B cell (primary cell): ENCODE results near the gene ANKRD17. TPM values are rescaled to one million over a fixed set of nuclear protein-coding genes. Genes with fewer than 3 reads are reported as not detected.

Experiments used
- ATAC-seq: fragments of 200-7000 bp; cut with Tn5 transposase; one replicate; pipeline ENCODE4 v1.10.0; 2021; ENCODE audit warnings: low read depth, mild to moderate bottlenecking, moderate number of reproducible peaks, moderate library complexity
- CTCF ChIA-PET: fragments of 350-600 bp; sonication (Branson Sonifier 250); formaldehyde crosslinking; loops from one replicate; lab custom pipeline; 2021; ENCODE audit warnings: antibody characterized with exemption, inconsistent platforms; lab: Charles Lee
- POLR2A ChIA-PET: fragments of 350-600 bp; sonication (Branson Sonifier 250); formaldehyde crosslinking; loops from one replicate; lab custom pipeline; 2021; ENCODE audit warnings: antibody characterized with exemption; lab: Charles Lee
- DNase-seq: peaks from one replicate; pipeline ENCODE4 v3.0.0; 2013
- H2AFZ ChIP-seq: 2 replicates; pipeline ENCODE4 v1.6.1; 2012; ENCODE audit warnings: mild to moderate bottlenecking, low read depth, low read length; ENCODE audit not compliant: insufficient read depth, poor library complexity, severe bottlenecking
- H3K27ac ChIP-seq, 2 donors: 1 replicate in 1 of 2; 2 replicates in 1 of 2; pipeline ENCODE4 v1.5.1; 2012 to 2013; ENCODE audit warnings: low read length in 2 of 2, mild to moderate bottlenecking in 2 of 2, moderate library complexity in 1 of 2
- H3K27me3 ChIP-seq, 4 experiments: fragments of 200-600 bp in 1 of 4; sonication (generic) in 1 of 4; replicated peaks in 1 of 4; 1 replicate in 2 of 4; 2 replicates in 2 of 4; pipeline versions ENCODE4 v1.6.1 to v1.7.0; 2013 to 2016; ENCODE audit warnings: low read length in 3 of 4, mild to moderate bottlenecking in 2 of 4, mixed read lengths in 1 of 4, moderate library complexity in 1 of 4; ENCODE audit not compliant: insufficient read depth in 4 of 4, control insufficient read depth in 3 of 4; ENCODE audit errors: control extremely low read depth in 1 of 4
- H3K36me3 ChIP-seq, 2 experiments: replicated peaks in 1 of 2; 1 replicate in 1 of 2; 2 replicates in 1 of 2; pipeline versions ENCODE4 v1.6.1 to v1.7.1; 2013; ENCODE audit warnings: low read length in 1 of 2; ENCODE audit not compliant: insufficient read depth in 2 of 2, control insufficient read depth in 1 of 2; ENCODE audit errors: control extremely low read depth in 1 of 2, extremely low read depth in 1 of 2
- H3K4me1 ChIP-seq, 2 donors: fragments of 200-600 bp in 1 of 2; sonication (generic) in 1 of 2; 1 replicate in 1 of 2; 2 replicates in 1 of 2; pipeline versions ENCODE4 v1.5.1 to v1.6.1; 2013 to 2017; ENCODE audit warnings: low read length in 2 of 2; ENCODE audit not compliant: control insufficient read depth in 2 of 2, insufficient read depth in 2 of 2
- H3K4me2 ChIP-seq: replicated peaks from 2 replicates; pipeline ENCODE3; 2012; ENCODE audit warnings: mild to moderate bottlenecking, low read depth, low read length; ENCODE audit not compliant: poor library complexity, severe bottlenecking
- H3K4me3 ChIP-seq, 5 experiments: fragments of 200-600 bp in 1 of 5; sonication (generic) in 1 of 5; 1 replicate in 3 of 5; 2 replicates in 2 of 5; pipeline versions ENCODE4 v1.5.1 to v1.7.0; 2011 to 2016; ENCODE audit warnings: low read length in 4 of 5, mild to moderate bottlenecking in 4 of 5, low read depth in 2 of 5, control low read depth in 1 of 5, moderate library complexity in 1 of 5; ENCODE audit not compliant: insufficient read depth in 1 of 5; ENCODE audit errors: control extremely low read depth in 1 of 5, extremely low read depth in 1 of 5
- H3K79me2 ChIP-seq: fragments of 200-600 bp; sonication (generic); one replicate; pipeline ENCODE4 v1.6.0; 2016; ENCODE audit warnings: low read length; ENCODE audit not compliant: control insufficient read depth, insufficient read depth
- H3K9ac ChIP-seq: fragments of 200-600 bp; sonication (generic); 2 replicates; pipeline ENCODE4 v1.6.1; 2017; ENCODE audit warnings: mild to moderate bottlenecking, low read length, moderate library complexity
- H3K9me3 ChIP-seq, 3 donors: one replicate each; pipeline versions ENCODE4 v1.6.1 to v1.7.1; 2013; ENCODE audit warnings: low read length in 2 of 3; ENCODE audit not compliant: control insufficient read depth in 2 of 3, insufficient read depth in 1 of 3; ENCODE audit errors: control extremely low read depth in 1 of 3
- H4K20me1 ChIP-seq: 2 replicates; pipeline ENCODE4 v1.6.0; 2012; ENCODE audit warnings: mild to moderate bottlenecking, low read length; ENCODE audit not compliant: insufficient read depth, control insufficient read depth, poor library complexity, severe bottlenecking
- H3K27ac Mint-ChIP-seq: one replicate; pipeline ENCODE4 v1.8.0; 2021; ENCODE audit warnings: mixed read lengths
- H3K27me3 Mint-ChIP-seq: one replicate; pipeline ENCODE4 v1.8.0; 2021; ENCODE audit warnings: mixed read lengths
- H3K4me1 Mint-ChIP-seq: one replicate; pipeline ENCODE4 v1.8.0; 2021; ENCODE audit warnings: mixed read lengths
- H3K4me3 Mint-ChIP-seq: one replicate; pipeline ENCODE4 v1.8.0; 2021; ENCODE audit warnings: mixed read lengths
- H3K9me3 Mint-ChIP-seq: one replicate; pipeline ENCODE4 v1.8.0; 2022; ENCODE audit warnings: mixed read lengths; ENCODE audit not compliant: insufficient read depth
- EZH2 ChIP-seq: IDR thresholded peaks from 2 replicates; pipeline ENCODE4 v1.6.1; 2012; ENCODE audit warnings: borderline replicate concordance, low read depth, mild to moderate bottlenecking, moderate library complexity, low read length; ENCODE audit not compliant: insufficient read depth, poor library complexity, severe bottlenecking
- WGBS: methylation state at CpG from one replicate; pipeline ENCODE4 v1.1.5; 2013; ENCODE audit warnings: missing lambda C conversion rate; ENCODE audit not compliant: insufficient coverage; 5-methylcytosine and 5-hydroxymethylcytosine counted together
- intact Hi-C: fragments of 100-400 bp; cut with micrococcal nuclease; formaldehyde crosslinking; loops from one replicate; pipeline ENCODE4 v1.10.0; 2022
- polyA plus RNA-seq: library from polyadenylated mRNA; depleted of rRNA; stranded (reverse); fragments of >200 nt; gene quantifications from 2 replicates; pipeline ENCODE4 v1.2.3, GENCODE V29; 2012
- total RNA-seq, 2 donors: library from RNA; stranded (reverse); fragments of 120-200 nt in 1 of 2; gene quantifications; 1 replicate in 1 of 2; 2 replicates in 1 of 2; pipeline versions ENCODE4 v1.2.3 to v1.2.4, GENCODE V29; 2013 to 2022
- TF ChIP-seq, protein P1 (sequence below): fragments of 200-600 bp; IDR thresholded peaks from one replicate; pipeline ENCODE4 v1.8.0; 2022; ENCODE audit warnings: antibody characterized with exemption, mild to moderate bottlenecking

Gene ANKRD17
- total and polyA plus RNA-seq, 2 donors (not counting 1 experiment from before 2014, with no cell fraction given): 15.8 to 69.4 TPM

DNA sequence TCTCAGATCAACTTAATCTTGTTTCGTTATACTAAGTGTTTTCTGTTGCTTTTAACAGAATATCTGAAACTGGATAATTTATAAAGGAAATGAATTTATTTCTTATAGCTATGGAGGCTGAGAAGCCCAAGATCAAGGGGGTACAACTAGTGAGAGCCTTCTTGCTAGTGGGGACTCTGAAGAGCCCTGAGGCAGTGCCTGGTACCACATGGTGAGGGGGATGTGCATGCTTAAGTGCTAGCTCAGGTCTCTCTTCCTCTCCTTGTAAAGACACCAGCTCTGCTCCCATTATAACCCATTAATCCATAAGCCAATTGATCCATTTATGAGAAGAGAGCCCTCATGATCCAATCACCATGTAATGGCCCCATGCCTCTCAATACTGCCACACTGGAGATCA lies 207.0 kb downstream of the ANKRD17 start:
- WGBS: no CpG with 5 or more reads among the region's 1 CpG
- TF ChIP-seq, protein P1, sequence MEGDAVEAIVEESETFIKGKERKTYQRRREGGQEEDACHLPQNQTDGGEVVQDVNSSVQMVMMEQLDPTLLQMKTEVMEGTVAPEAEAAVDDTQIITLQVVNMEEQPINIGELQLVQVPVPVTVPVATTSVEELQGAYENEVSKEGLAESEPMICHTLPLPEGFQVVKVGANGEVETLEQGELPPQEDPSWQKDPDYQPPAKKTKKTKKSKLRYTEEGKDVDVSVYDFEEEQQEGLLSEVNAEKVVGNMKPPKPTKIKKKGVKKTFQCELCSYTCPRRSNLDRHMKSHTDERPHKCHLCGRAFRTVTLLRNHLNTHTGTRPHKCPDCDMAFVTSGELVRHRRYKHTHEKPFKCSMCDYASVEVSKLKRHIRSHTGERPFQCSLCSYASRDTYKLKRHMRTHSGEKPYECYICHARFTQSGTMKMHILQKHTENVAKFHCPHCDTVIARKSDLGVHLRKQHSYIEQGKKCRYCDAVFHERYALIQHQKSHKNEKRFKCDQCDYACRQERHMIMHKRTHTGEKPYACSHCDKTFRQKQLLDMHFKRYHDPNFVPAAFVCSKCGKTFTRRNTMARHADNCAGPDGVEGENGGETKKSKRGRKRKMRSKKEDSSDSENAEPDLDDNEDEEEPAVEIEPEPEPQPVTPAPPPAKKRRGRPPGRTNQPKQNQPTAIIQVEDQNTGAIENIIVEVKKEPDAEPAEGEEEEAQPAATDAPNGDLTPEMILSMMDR: no peak
- no peak for TF ChIP-seq EZH2
- peaks cover 2 to 25% of the 10 kb centered on the region in 2 experiments for H3K36me3 ChIP-seq
- no peaks in the 10 kb centered on the region for H3K9me3 Mint-ChIP-seq
- no peaks in the 10 kb centered on the region for H3K27me3 ChIP-seq
- H3K27ac Mint-ChIP-seq: no peak overlapping the region
- no peak overlapping the region for H3K4me3 Mint-ChIP-seq
- DNase-seq (no peak), ATAC-seq (no peak)
- H2AFZ ChIP-seq: no peak overlapping the region
- no peaks in the 10 kb centered on the region for H3K9me3 ChIP-seq
- no peaks in the 10 kb centered on the region for H3K4me1 Mint-ChIP-seq
- intact Hi-C loops: no loop called here
- H3K4me1 ChIP-seq: no peaks in the 10 kb centered on the region
- no peak overlapping the region for H3K27ac ChIP-seq
- no peaks in the 10 kb centered on the region for H4K20me1 ChIP-seq
- H3K27me3 Mint-ChIP-seq: no peaks in the 10 kb centered on the region
- H3K79me2 ChIP-seq: no peaks in the 10 kb centered on the region
- ChIA-PET POLR2A (interaction anchor here (0.7 kb wide), 1 partner anchor 26 kb away, joined by 9 read pairs; no protein-coding TSS in a partner anchor), CTCF (no interaction called here)
- H3K9ac ChIP-seq: no peak overlapping the region
- no peak overlapping the region for H3K4me2 ChIP-seq
- no peak overlapping the region for H3K4me3 ChIP-seq

- POLR2A ChIA-PET: no interaction called here
Observed at GRCh38 chr4:73045879-73046278, 212.7 kb downstream of the ANKRD17 start.

More at GRCh38 chr4:73045879-73046278, 212.7 kb downstream of the ANKRD17 start:
- peaks cover 0 to 2% (median 0%) of the 10 kb centered on the region in 4 experiments for H3K27me3 ChIP-seq
- no peaks in the 10 kb centered on the region for H3K36me3 ChIP-seq
- no peaks in the 10 kb centered on the region for H4K20me1 ChIP-seq
- no peak overlapping the region for H3K27ac ChIP-seq
- no peaks in the 10 kb centered on the region for H3K9me3 ChIP-seq
- H3K4me1 Mint-ChIP-seq: no peaks in the 10 kb centered on the region
- intact Hi-C loops: no loop called here
- no peak overlapping the region for H3K9ac ChIP-seq
- no peak overlapping the region for H3K4me3 ChIP-seq
- no peak overlapping the region for H3K4me2 ChIP-seq
- DNase-seq (no peak), ATAC-seq (no peak)
- TF ChIP-seq EZH2: no peak
- TF ChIP-seq, protein P1: no peak
- H3K4me3 Mint-ChIP-seq: no peak overlapping the region
- no peak overlapping the region for H3K27ac Mint-ChIP-seq
- WGBS: 92% methylated on average over 5 of the region's 7 CpGs
- CTCF ChIA-PET: no interaction called here
- H3K27me3 Mint-ChIP-seq: peaks cover 2% of the 10 kb centered on the region
- H3K9me3 Mint-ChIP-seq: no peaks in the 10 kb centered on the region
- H2AFZ ChIP-seq: no peak overlapping the region
- no peaks in the 10 kb centered on the region for H3K79me2 ChIP-seq
- no peaks in the 10 kb centered on the region for H3K4me1 ChIP-seq
